ENCODE results near the gene SRSF8.

SRSF8 gene

GRCh38 chr11:95070471-95070870 lies 3.8 kb downstream of the SRSF8 start:
- Histone ChIP-seq H3K27me3 (ENCODE audit: insufficient read depth, low read length) (no peaks in the 10 kb centered on the region; the same call in 1 of the 2 replicates), H3K9me3 (ENCODE audit: insufficient read depth, low read depth, low read length) (no peaks in the 10 kb centered on the region), H3K9ac (ENCODE audit: low read depth, low read length) (no peak overlapping the region), H3K27ac (ENCODE audit: low read length) (no peak overlapping the region), H3K4me1 (ENCODE audit: insufficient read depth, low read length) (peaks cover 5% of the 10 kb centered on the region; the same call in 1 of the 2 replicates), H3K4me3 (ENCODE audit: low read length) (no peak overlapping the region), H3K36me3 (ENCODE audit: insufficient read depth, low read depth, low read length) (no peaks in the 10 kb centered on the region)

- Histone ChIP-seq H3K27ac (ENCODE audit: low read length) (no peak overlapping the region), H3K4me3 (ENCODE audit: low read length) (no peak overlapping the region), H3K9ac (ENCODE audit: low read depth, low read length) (no peak overlapping the region), H3K36me3 (ENCODE audit: insufficient read depth, low read depth, low read length) (no peaks in the 10 kb centered on the region), H3K4me1 (ENCODE audit: insufficient read depth, low read length) (peaks cover 2% of the 10 kb centered on the region; the same call in 1 of the 2 replicates), H3K27me3 (ENCODE audit: insufficient read depth, low read length) (no peaks in the 10 kb centered on the region; the same call in 1 of the 2 replicates), H3K9me3 (ENCODE audit: insufficient read depth, low read depth, low read length) (no peaks in the 10 kb centered on the region)
Observed at GRCh38 chr11:95072948-95073347, 6.2 kb downstream of the SRSF8 start.

- H3K27me3 ChIP-seq (ENCODE audit: insufficient read depth, low read length), result no peaks in the 10 kb centered on the region
- no peak overlapping the region for H3K27ac ChIP-seq (ENCODE audit: low read length)
- H3K4me1 ChIP-seq (ENCODE audit: insufficient read depth, low read length), result 0 out of 2 replicates have a peak, but pooled peaks cover 2% of the 10 kb centered on the region
- no peaks in the 10 kb centered on the region for H3K9me3 ChIP-seq (ENCODE audit: insufficient read depth, low read depth, low read length)
- H3K4me3 ChIP-seq (ENCODE audit: low read length), result no peak overlapping the region
- H3K9ac ChIP-seq (ENCODE audit: low read depth, low read length), result no peak overlapping the region
- no peaks in the 10 kb centered on the region for H3K36me3 ChIP-seq (ENCODE audit: insufficient read depth, low read depth, low read length)
Observed at GRCh38 chr11:95074792-95075563, 8.3 kb downstream of the SRSF8 start.

- H3K4me1 ChIP-seq (ENCODE audit: insufficient read depth, low read length), result peaks cover 5% of the 10 kb centered on the region; the same call in 1 of the 2 replicates
- H3K4me3 ChIP-seq (ENCODE audit: low read length), result no peak overlapping the region
- H3K9ac ChIP-seq (ENCODE audit: low read depth, low read length), result no peak overlapping the region
- H3K36me3 ChIP-seq (ENCODE audit: insufficient read depth, low read depth, low read length), result no peaks in the 10 kb centered on the region
- no peak overlapping the region for H3K27ac ChIP-seq (ENCODE audit: low read length)
- H3K9me3 ChIP-seq (ENCODE audit: insufficient read depth, low read depth, low read length), result no peaks in the 10 kb centered on the region
- no peaks in the 10 kb centered on the region for H3K27me3 ChIP-seq (ENCODE audit: insufficient read depth, low read length)
Observed at GRCh38 chr11:95076416-95076815, 9.7 kb downstream of the SRSF8 start.

- Histone ChIP-seq H3K27me3 (ENCODE audit: insufficient read depth, low read length) (no peaks in the 10 kb centered on the region), H3K27ac (ENCODE audit: low read length) (no peak overlapping the region), H3K4me3 (ENCODE audit: low read length) (no peak overlapping the region), H3K9me3 (ENCODE audit: insufficient read depth, low read depth, low read length) (no peaks in the 10 kb centered on the region), H3K9ac (ENCODE audit: low read depth, low read length) (no peak overlapping the region), H3K36me3 (ENCODE audit: insufficient read depth, low read depth, low read length) (no peaks in the 10 kb centered on the region), H3K4me1 (ENCODE audit: insufficient read depth, low read length) (peaks cover 5% of the 10 kb centered on the region; the same call in 1 of the 2 replicates)
Observed at GRCh38 chr11:95076981-95077380, 10.3 kb downstream of the SRSF8 start.

- no peak overlapping the region for H3K4me3 ChIP-seq (ENCODE audit: low read length)
- no peak overlapping the region for H3K27ac ChIP-seq (ENCODE audit: low read length)
- no peaks in the 10 kb centered on the region for H3K9me3 ChIP-seq (ENCODE audit: insufficient read depth, low read depth, low read length)
- H3K9ac ChIP-seq (ENCODE audit: low read depth, low read length), result no peak overlapping the region
- no peaks in the 10 kb centered on the region for H3K36me3 ChIP-seq (ENCODE audit: insufficient read depth, low read depth, low read length)
- H3K4me1 ChIP-seq (ENCODE audit: insufficient read depth, low read length), result peaks cover 5% of the 10 kb centered on the region; the same call in 1 of the 2 replicates
- H3K27me3 ChIP-seq (ENCODE audit: insufficient read depth, low read length), result no peaks in the 10 kb centered on the region
Observed at GRCh38 chr11:95078526-95078925, 11.8 kb downstream of the SRSF8 start.

GRCh38 chr11:95081010-95081409 lies 14.3 kb downstream of the SRSF8 start:
- peaks cover 5% of the 10 kb centered on the region; the same call in 1 of the 2 replicates for H3K4me1 ChIP-seq (ENCODE audit: insufficient read depth, low read length)
- no peak overlapping the region for H3K4me3 ChIP-seq (ENCODE audit: low read length)
- no peak overlapping the region for H3K27ac ChIP-seq (ENCODE audit: low read length)
- no peaks in the 10 kb centered on the region; the same call in 1 of the 2 replicates for H3K27me3 ChIP-seq (ENCODE audit: insufficient read depth, low read length)
- no peak overlapping the region for H3K9ac ChIP-seq (ENCODE audit: low read depth, low read length)
- no peaks in the 10 kb centered on the region for H3K36me3 ChIP-seq (ENCODE audit: insufficient read depth, low read depth, low read length)
- H3K9me3 ChIP-seq (ENCODE audit: insufficient read depth, low read depth, low read length), result no peaks in the 10 kb centered on the region

GRCh38 chr11:95081412-95081811 lies 14.7 kb downstream of the SRSF8 start:
- Histone ChIP-seq H3K36me3 (ENCODE audit: insufficient read depth, low read depth, low read length) (no peaks in the 10 kb centered on the region), H3K4me3 (ENCODE audit: low read length) (no peak overlapping the region), H3K27ac (ENCODE audit: low read length) (no peak overlapping the region), H3K4me1 (ENCODE audit: insufficient read depth, low read length) (peaks cover 5% of the 10 kb centered on the region; the same call in 1 of the 2 replicates), H3K9me3 (ENCODE audit: insufficient read depth, low read depth, low read length) (no peaks in the 10 kb centered on the region), H3K27me3 (ENCODE audit: insufficient read depth, low read length) (no peaks in the 10 kb centered on the region; the same call in 1 of the 2 replicates), H3K9ac (ENCODE audit: low read depth, low read length) (no peak overlapping the region)

GRCh38 chr11:95082576-95083001 lies 15.9 kb downstream of the SRSF8 start:
- H3K9ac ChIP-seq (ENCODE audit: low read depth, low read length), result no peak overlapping the region
- H3K27ac ChIP-seq (ENCODE audit: low read length), result no peak overlapping the region
- H3K9me3 ChIP-seq (ENCODE audit: insufficient read depth, low read depth, low read length), result no peaks in the 10 kb centered on the region
- no peaks in the 10 kb centered on the region for H3K36me3 ChIP-seq (ENCODE audit: insufficient read depth, low read depth, low read length)
- H3K27me3 ChIP-seq (ENCODE audit: insufficient read depth, low read length), result no peaks in the 10 kb centered on the region; the same call in 1 of the 2 replicates
- no peak overlapping the region for H3K4me3 ChIP-seq (ENCODE audit: low read length)
- H3K4me1 ChIP-seq (ENCODE audit: insufficient read depth, low read length), result peaks cover 3% of the 10 kb centered on the region; the same call in 1 of the 2 replicates

- no peaks in the 10 kb centered on the region for H3K9me3 ChIP-seq (ENCODE audit: insufficient read depth, low read depth, low read length)
- peaks cover 13% of the 10 kb centered on the region for H3K27me3 ChIP-seq (ENCODE audit: insufficient read depth, low read length)
- no peak overlapping the region for H3K9ac ChIP-seq (ENCODE audit: low read depth, low read length)
- no peaks in the 10 kb centered on the region for H3K36me3 ChIP-seq (ENCODE audit: insufficient read depth, low read depth, low read length)
- H3K27ac ChIP-seq (ENCODE audit: low read length), result no peak overlapping the region
- no peak overlapping the region for H3K4me3 ChIP-seq (ENCODE audit: low read length)
- peaks cover 8% of the 10 kb centered on the region for H3K4me1 ChIP-seq (ENCODE audit: insufficient read depth, low read length)
Observed at GRCh38 chr11:95084509-95084908, 17.8 kb downstream of the SRSF8 start.

- no peak overlapping the region for H3K27ac ChIP-seq (ENCODE audit: low read length)
- H3K4me3 ChIP-seq (ENCODE audit: low read length), result no peak overlapping the region
- no peak overlapping the region for H3K9ac ChIP-seq (ENCODE audit: low read depth, low read length)
- no peaks in the 10 kb centered on the region for H3K9me3 ChIP-seq (ENCODE audit: insufficient read depth, low read depth, low read length)
- no peaks in the 10 kb centered on the region for H3K36me3 ChIP-seq (ENCODE audit: insufficient read depth, low read depth, low read length)
- peaks cover 8% of the 10 kb centered on the region for H3K4me1 ChIP-seq (ENCODE audit: insufficient read depth, low read length)
- peaks cover 17% of the 10 kb centered on the region for H3K27me3 ChIP-seq (ENCODE audit: insufficient read depth, low read length)
Observed at GRCh38 chr11:95085117-95085816, 18.5 kb downstream of the SRSF8 start.

All from iPS-20b (cell line).